AG04450 (cell line): ENCODE measurements around the gene MTF2. TPM values are rescaled to one million over a fixed set of nuclear protein-coding genes. Genes with fewer than 3 reads are reported as not detected.

ENCODE experiments used
- CTCF ChIA-PET: fragments of 300-600, 350-600 bp; formaldehyde crosslinking; extraction: SDS; loops from one replicate; lab custom pipeline; 2022; ENCODE audit warnings: antibody characterized with exemption, inconsistent platforms; lab: Charles Lee
- POLR2A ChIA-PET: fragments of 350-600 bp; formaldehyde crosslinking; extraction: SDS; loops from one replicate; lab custom pipeline; 2021; ENCODE audit warnings: antibody characterized with exemption, inconsistent platforms; lab: Yijun Ruan, JAX
- DNase-seq: peaks from one replicate; pipeline ENCODE4 v3.0.0-alpha.2; 2011; ENCODE audit warnings: low read depth, low spot score
- H3K27ac ChIP-seq: one replicate; pipeline ENCODE4 v1.5.1; 2012; ENCODE audit warnings: low read depth, low read length, control low read depth
- H3K27me3 ChIP-seq: one replicate; pipeline ENCODE4 v1.6.0; 2012; ENCODE audit warnings: low read length; ENCODE audit not compliant: control insufficient read depth, insufficient read depth
- H3K4me3 ChIP-seq: 2 replicates; pipeline ENCODE4 v1.5.1; 2011; ENCODE audit warnings: mild to moderate bottlenecking, low read depth, low read length, control low read depth
- H3K9me3 ChIP-seq: 2 replicates; pipeline ENCODE4 v1.5.1; 2012; ENCODE audit warnings: low read length; ENCODE audit not compliant: control insufficient read depth, insufficient read depth
- CTCF ChIP-seq: IDR thresholded peaks from 2 replicates; pipeline ENCODE4 v1.5.1; 2011; ENCODE audit warnings: low read depth, low read length, control low read depth, inconsistent platforms
- polyA plus RNA-seq: library from polyadenylated mRNA; depleted of rRNA; stranded (reverse); fragments of >200 nt; gene quantifications from 2 replicates; pipeline ENCODE4 v1.2.3, GENCODE V29; 2011

Gene MTF2
- polyA plus RNA-seq, 1 experiment, result 23.9 TPM

GRCh38 chr1:93047618-93048017 is 31.5 kb upstream of the MTF2 start:
- POLR2A ChIA-PET, result no interaction called here
- no peak for DNase-seq
- CTCF ChIA-PET, result no interaction called here
- Histone ChIP-seq H3K9me3 (no peaks in the 10 kb centered on the region), H3K27me3 (no peaks in the 10 kb centered on the region), H3K27ac (no peak overlapping the region), H3K4me3 (no peak overlapping the region)
- TF ChIP-seq CTCF, result no peak

GRCh38 chr1:93051961-93052360 is 27.1 kb upstream of the MTF2 start:
- no peak overlapping the region for H3K4me3 ChIP-seq
- no peak overlapping the region for H3K27ac ChIP-seq
- TF ChIP-seq CTCF, result no peak
- POLR2A ChIA-PET, result no interaction called here
- CTCF ChIA-PET, result no interaction called here
- H3K27me3 ChIP-seq, result no peaks in the 10 kb centered on the region
- H3K9me3 ChIP-seq, result no peaks in the 10 kb centered on the region
- no peak for DNase-seq

GRCh38 chr1:93056214-93056613 is 22.9 kb upstream of the MTF2 start:
- POLR2A ChIA-PET, result interaction anchor here (0.7 kb wide), 1 partner anchor 289 kb away, joined by 3 read pairs; the partner anchor contains the start of gene DR1
- no peak for TF ChIP-seq CTCF
- Histone ChIP-seq H3K9me3 (no peaks in the 10 kb centered on the region), H3K4me3 (no peak overlapping the region), H3K27ac (no peak overlapping the region), H3K27me3 (no peaks in the 10 kb centered on the region)
- peak; percentile 8 for DNase-seq
- CTCF ChIA-PET, result interaction anchor here (1.0 to 1.2 kb wide), 2 partner anchors 62 to 197 kb away, joined by 3 read pairs; no protein-coding TSS in a partner anchor

GRCh38 chr1:93056649-93057048 is 22.4 kb upstream of the MTF2 start:
- no peak for DNase-seq
- POLR2A ChIA-PET, result interaction anchor here (0.7 kb wide), 1 partner anchor 289 kb away, joined by 3 read pairs; the partner anchor contains the start of gene DR1
- no peaks in the 10 kb centered on the region for H3K27me3 ChIP-seq
- no peaks in the 10 kb centered on the region for H3K9me3 ChIP-seq
- H3K4me3 ChIP-seq, result no peak overlapping the region
- CTCF ChIA-PET, result interaction anchor here (1.0 to 1.2 kb wide), 2 partner anchors 62 to 197 kb away, joined by 3 read pairs; no protein-coding TSS in a partner anchor
- H3K27ac ChIP-seq, result no peak overlapping the region
- TF ChIP-seq CTCF, result no peak

GRCh38 chr1:93061895-93062792 is 16.9 kb upstream of the MTF2 start:
- Histone ChIP-seq H3K27ac (no peak overlapping the region), H3K27me3 (peaks cover 16% of the 10 kb centered on the region), H3K4me3 (no peak overlapping the region), H3K9me3 (no peaks in the 10 kb centered on the region)
- CTCF ChIA-PET, result interaction anchor here (0.6 to 3.0 kb wide), 7 partner anchors 24 to 242 kb away, joined by 3 to 36 read pairs (median 5); no protein-coding TSS in a partner anchor
- peak; percentile 47 for TF ChIP-seq CTCF
- POLR2A ChIA-PET, result interaction anchor here (0.9 kb wide), 1 partner anchor 17 kb away, joined by 4 read pairs; the partner anchor contains the start of gene MTF2
- DNase-seq, result no peak
